ENCODE data around the gene MAMDC2. TPM values are rescaled to one million over a fixed set of nuclear protein-coding genes. Genes with fewer than 3 reads are reported as not detected.
A peak's percentile ranks its signal among the peaks of the same experiment; 100 is the strongest.

MAMDC2 gene
- total RNA-seq, 4 donors from 2014 or later: 15.8 to 19.6 (median 18.4) TPM

GRCh38 chr9:70113403-70114022 is 69.9 kb downstream of the MAMDC2 start:
- Histone ChIP-seq H3K36me3 (no peaks in the 10 kb centered on the region), H3K9me3 (no peaks in the 10 kb centered on the region), H3K27ac (no peak overlapping the region), H3K4me1 (peaks cover 0 to 10% of the 10 kb centered on the region in 2 donors), H3K27me3 (no peaks in the 10 kb centered on the region), H3K4me3 (replicated peaks in 1 of 3) (no peak overlapping the region)
- 64 to 70% methylated on average over 4 of the region's 4 CpGs for WGBS, 2 donors
- intact Hi-C loops (cut with DNase I): loop anchor here (2.0 to 10.0 kb wide), 2 partner anchors 121 to 143 kb away; no protein-coding TSS in a partner anchor
- DNase-seq: peak; percentile 66
- TF ChIP-seq POLR2A (IDR thresholded peaks at IDR 0.05) (no peak), CTCF (IDR thresholded peaks at IDR 0.05) (peak; percentile 45 to 83 (median 70))

DNA sequence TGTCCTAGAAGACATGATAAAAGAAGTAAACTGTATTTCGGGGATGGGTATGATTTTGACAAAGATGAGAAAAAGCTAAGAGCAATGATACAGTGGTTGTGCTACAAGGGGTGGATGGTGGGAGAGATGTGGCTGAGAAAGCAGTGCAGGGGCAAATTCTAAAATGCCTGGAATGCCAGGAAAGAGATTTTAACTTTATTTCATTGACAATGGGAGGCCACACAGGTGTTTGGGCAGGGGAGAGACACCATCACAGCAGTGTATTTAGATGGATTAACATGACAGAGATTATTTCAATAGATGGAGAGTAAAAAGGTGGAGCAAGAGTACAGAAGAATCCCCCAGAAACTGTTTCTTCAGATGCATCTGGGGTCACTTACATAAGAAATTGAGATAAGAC is 71.2 kb downstream of the MAMDC2 start:
- no peaks in the 10 kb centered on the region for H3K36me3 ChIP-seq
- H3K9me3 ChIP-seq: no peaks in the 10 kb centered on the region
- no peaks in the 10 kb centered on the region for H3K27me3 ChIP-seq
- intact Hi-C loops (cut with DNase I): loop anchor here (10.0 kb wide), 1 partner anchor 120 kb away; no protein-coding TSS in a partner anchor
- H3K4me1 ChIP-seq: peaks cover 0 to 10% of the 10 kb centered on the region in 2 donors
- no peak overlapping the region for H3K4me3 ChIP-seq (replicated peaks in 1 of 3)
- DNase-seq: no peak
- H3K27ac ChIP-seq: no peak overlapping the region
- TF ChIP-seq CTCF (IDR thresholded peaks at IDR 0.05): no peak
- no peak for TF ChIP-seq POLR2A (IDR thresholded peaks at IDR 0.05)
- 92 to 95% methylated on average over 1 of the region's 1 CpG for whole genome bisulfite sequencing, 2 donors

DNA sequence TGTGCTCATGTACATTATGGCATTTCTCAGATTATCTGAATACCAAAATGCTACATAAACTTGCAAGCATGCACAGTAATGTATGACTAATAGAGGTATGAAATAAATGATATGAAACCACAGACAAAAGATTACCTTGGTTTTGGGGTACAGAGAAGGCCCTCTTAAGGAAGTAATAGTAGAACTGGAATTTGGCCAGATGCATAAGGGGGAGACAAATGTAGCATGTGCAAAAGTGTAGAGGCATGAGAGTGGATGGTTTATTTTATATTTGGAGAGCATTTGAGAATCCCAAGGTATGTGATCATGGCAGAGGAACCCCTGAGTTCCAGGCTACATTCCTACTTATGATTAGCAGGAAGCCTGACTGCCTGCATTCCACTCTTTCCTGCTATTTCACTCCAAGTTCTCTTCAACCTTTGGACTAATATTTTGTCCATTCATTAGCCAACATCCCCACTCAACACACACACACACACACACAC is 74.2 kb downstream of the MAMDC2 start:
- no peak overlapping the region for H3K27ac ChIP-seq
- H3K9me3 ChIP-seq: no peaks in the 10 kb centered on the region
- TF ChIP-seq CTCF (IDR thresholded peaks at IDR 0.05) (no peak), POLR2A (IDR thresholded peaks at IDR 0.05) (no peak)
- no peak overlapping the region for H3K4me3 ChIP-seq (replicated peaks in 1 of 3)
- no peak for DNase-seq
- intact Hi-C loops (cut with DNase I): loop anchor here (10.0 kb wide), 1 partner anchor 117 kb away; no protein-coding TSS in a partner anchor
- H3K4me1 ChIP-seq: peaks cover 5 to 6% of the 10 kb centered on the region in 2 donors
- H3K27me3 ChIP-seq: no peaks in the 10 kb centered on the region
- H3K36me3 ChIP-seq: no peaks in the 10 kb centered on the region

- WGBS, 2 donors: 89 to 96% methylated on average over 2 of the region's 2 CpGs
- TF ChIP-seq POLR2A (IDR thresholded peaks at IDR 0.05) (no peak), CTCF (IDR thresholded peaks at IDR 0.05) (no peak)
- Histone ChIP-seq H3K4me1 (peaks cover 0 to 6% of the 10 kb centered on the region in 2 donors), H3K27me3 (no peaks in the 10 kb centered on the region), H3K4me3 (replicated peaks in 1 of 3) (no peak overlapping the region), H3K9me3 (no peaks in the 10 kb centered on the region), H3K27ac (no peak overlapping the region), H3K36me3 (no peaks in the 10 kb centered on the region)
- intact Hi-C loops (cut with DNase I): loop anchor here (10.0 kb wide), 1 partner anchor 115 kb away; no protein-coding TSS in a partner anchor
- no peak for DNase-seq
These were observed 76.1 kb downstream of the MAMDC2 start for GRCh38 chr9:70119786-70120185.

DNA sequence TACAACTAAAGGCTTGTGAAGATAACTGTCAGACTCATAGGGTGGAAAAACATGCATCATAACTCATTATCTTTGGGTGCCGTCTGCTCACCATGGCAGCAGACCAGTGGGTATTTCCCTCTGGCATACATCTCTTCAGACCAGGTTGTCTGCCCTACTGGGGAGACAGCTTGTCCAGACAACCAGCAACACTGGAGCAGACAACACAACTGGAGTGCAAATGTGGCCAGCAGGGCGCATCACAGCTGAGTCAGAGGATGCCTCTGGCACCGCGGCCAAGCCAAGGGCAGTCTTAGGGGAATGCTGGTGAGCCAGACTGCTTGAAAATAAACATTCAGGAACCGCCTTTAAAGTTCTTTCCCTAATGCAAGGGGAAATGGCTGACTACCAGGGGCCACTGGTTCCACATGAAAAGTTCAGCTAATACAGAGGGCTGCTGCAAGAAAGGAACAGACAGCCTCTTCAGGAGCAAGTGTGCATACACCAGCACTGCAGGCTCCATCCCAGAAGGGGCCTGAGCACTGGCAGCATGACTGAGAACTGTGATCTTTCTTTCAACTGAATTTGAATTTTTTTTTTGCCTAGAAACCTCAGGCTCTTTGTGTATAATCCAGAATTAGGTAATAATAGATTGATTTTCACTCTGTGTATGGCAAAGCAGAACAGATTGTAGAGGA is 77.3 kb downstream of the MAMDC2 start:
- H3K27ac ChIP-seq: no peak overlapping the region
- intact Hi-C loops (cut with DNase I): no loop called here
- no peaks in the 10 kb centered on the region for H3K27me3 ChIP-seq
- peak; percentile 43 to 52 for DNase-seq
- H3K36me3 ChIP-seq: no peaks in the 10 kb centered on the region
- no peak overlapping the region for H3K4me3 ChIP-seq (replicated peaks in 1 of 3)
- 35 to 50% methylated on average over 5 of the region's 5 CpGs for WGBS, 2 donors
- peak in 2 of 6 experiments; percentile 27 to 33 for TF ChIP-seq CTCF (IDR thresholded peaks at IDR 0.05)
- TF ChIP-seq POLR2A (IDR thresholded peaks at IDR 0.05): no peak
- H3K9me3 ChIP-seq: no peaks in the 10 kb centered on the region
- H3K4me1 ChIP-seq: peaks cover 0 to 6% of the 10 kb centered on the region in 2 donors

All from thyroid gland (tissue), 4 donors.